Thyroid gland (tissue), 4 donors: ENCODE measurements around the gene IL12RB2.

Experiments used
- POLR2A ChIP-seq, 2 donors: fragments of 450-650 bp; IDR thresholded peaks; one replicate each; pipeline ENCODE4 v1.6.1; 2017; ENCODE audit warnings: antibody characterized with exemption in 2 of 2, mild to moderate bottlenecking in 2 of 2, moderate library complexity in 1 of 2
- TF ChIP-seq, protein P1 (sequence below), 6 experiments: fragments of 200-600 bp in 3 of 6; fragments of 450-650 bp in 3 of 6; sonication (generic) in 3 of 6; IDR thresholded peaks; one replicate each; pipeline ENCODE4 v1.5.1; 2016 to 2019; ENCODE audit warnings: antibody characterized with exemption in 6 of 6, mild to moderate bottlenecking in 2 of 6, inconsistent platforms in 1 of 6, moderate library complexity in 1 of 6

- TF ChIP-seq POLR2A (IDR thresholded peaks at IDR 0.05) = no peak
- TF ChIP-seq, protein P1, sequence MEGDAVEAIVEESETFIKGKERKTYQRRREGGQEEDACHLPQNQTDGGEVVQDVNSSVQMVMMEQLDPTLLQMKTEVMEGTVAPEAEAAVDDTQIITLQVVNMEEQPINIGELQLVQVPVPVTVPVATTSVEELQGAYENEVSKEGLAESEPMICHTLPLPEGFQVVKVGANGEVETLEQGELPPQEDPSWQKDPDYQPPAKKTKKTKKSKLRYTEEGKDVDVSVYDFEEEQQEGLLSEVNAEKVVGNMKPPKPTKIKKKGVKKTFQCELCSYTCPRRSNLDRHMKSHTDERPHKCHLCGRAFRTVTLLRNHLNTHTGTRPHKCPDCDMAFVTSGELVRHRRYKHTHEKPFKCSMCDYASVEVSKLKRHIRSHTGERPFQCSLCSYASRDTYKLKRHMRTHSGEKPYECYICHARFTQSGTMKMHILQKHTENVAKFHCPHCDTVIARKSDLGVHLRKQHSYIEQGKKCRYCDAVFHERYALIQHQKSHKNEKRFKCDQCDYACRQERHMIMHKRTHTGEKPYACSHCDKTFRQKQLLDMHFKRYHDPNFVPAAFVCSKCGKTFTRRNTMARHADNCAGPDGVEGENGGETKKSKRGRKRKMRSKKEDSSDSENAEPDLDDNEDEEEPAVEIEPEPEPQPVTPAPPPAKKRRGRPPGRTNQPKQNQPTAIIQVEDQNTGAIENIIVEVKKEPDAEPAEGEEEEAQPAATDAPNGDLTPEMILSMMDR (IDR thresholded peaks at IDR 0.05) = no peak
These were observed 3.6 kb upstream of the IL12RB2 start for GRCh38 chr1:67304023-67304422.
